HepG2 (cell line): ENCODE results near the gene FRMD4A. TPM values are rescaled to one million over a fixed set of nuclear protein-coding genes. Genes with fewer than 3 reads are reported as not detected.

ENCODE experiments used
- ATAC-seq: fragments of 200-7000 bp; cut with Tn5 transposase; 3 replicates; pipeline ENCODE4 v1.9.1; 2020; ENCODE audit warnings: mild to moderate bottlenecking, moderate library complexity
- BruUV-seq: library from RNA; stranded (reverse); fragments of 400-500 nt; replicated peaks from 2 replicates; lab custom pipeline; 2021; lab: Mats Ljungman, UMichigan
- CTCF ChIA-PET: fragments of 300-600 bp; formaldehyde crosslinking; extraction: SDS; loops from one replicate; lab custom pipeline; 2021; ENCODE audit warnings: low total read pairs, inconsistent platforms, low intra/inter-chr PET ratio; lab: Yijun Ruan, JAX
- POLR2A ChIA-PET: fragments of 350-600 bp; sonication (Branson Sonifier 250); formaldehyde crosslinking; loops from one replicate; lab custom pipeline; 2020; ENCODE audit warnings: antibody characterized with exemption, inconsistent platforms; lab: Yijun Ruan, JAX
- DNase-seq: peaks from one replicate; pipeline ENCODE4 v3.0.0-alpha.2; 2015; ENCODE audit warnings: low spot score
- FAIRE-seq: peaks from 3 replicates; lab custom pipeline; 2011; peaks lifted over from hg19 to GRCh38; lab: Jason Lieb, UNC
- H2AFZ ChIP-seq: one replicate; pipeline ENCODE4 v1.6.1; 2011; ENCODE audit warnings: low read length, inconsistent platforms
- H3K27ac ChIP-seq: fragments of 300-600 bp; 3 replicates; pipeline ENCODE4 v1.8.0; 2011; ENCODE audit warnings: mixed run types, mild to moderate bottlenecking, mixed read lengths, low read length, inconsistent platforms; ENCODE audit not compliant: insufficient read depth; ENCODE audit errors: extremely low read length
- H3K27me3 ChIP-seq, 2 experiments: fragments of 200-600 bp in 1 of 2; 2 replicates in 1 of 2; 3 replicates in 1 of 2; pipeline versions ENCODE4 v1.6.0 to v1.8.0; 2011; ENCODE audit warnings: low read length in 2 of 2, mild to moderate bottlenecking in 2 of 2, moderate library complexity in 2 of 2, inconsistent platforms in 1 of 2; ENCODE audit not compliant: insufficient read depth in 2 of 2, control insufficient read depth in 1 of 2
- H3K36me3 ChIP-seq, 2 experiments: fragments of 200-600 bp in 1 of 2; replicated peaks in 1 of 2; 2 replicates in 1 of 2; 3 replicates in 1 of 2; pipeline versions ENCODE4 v1.5.1 to v1.8.0; 2011; ENCODE audit warnings: low read length in 2 of 2, inconsistent platforms in 1 of 2; ENCODE audit not compliant: insufficient read depth in 2 of 2, control insufficient read depth in 1 of 2
- H3K4me1 ChIP-seq: 2 replicates; pipeline ENCODE4 v1.5.1; 2012; ENCODE audit warnings: low read length, inconsistent platforms; ENCODE audit not compliant: insufficient read depth
- H3K4me2 ChIP-seq: 2 replicates; pipeline ENCODE4 v1.6.0; 2011; ENCODE audit warnings: low read depth, low read length, inconsistent platforms
- H3K4me3 ChIP-seq, 3 experiments: fragments of 200-600 bp in 1 of 3; sonication (generic), shearing (Covaris generic) in 1 of 3; replicated peaks in 1 of 3; 2 replicates each; pipeline ENCODE4 v1.5.1; 2011 to 2016; ENCODE audit warnings: low read length in 3 of 3, inconsistent platforms in 2 of 3, low read depth in 2 of 3, mild to moderate bottlenecking in 2 of 3, control low read depth in 1 of 3, mixed read lengths in 1 of 3; ENCODE audit not compliant: insufficient read depth in 1 of 3
- H3K79me2 ChIP-seq: one replicate; pipeline ENCODE4 v1.6.1; 2011; ENCODE audit warnings: low read length, inconsistent platforms; ENCODE audit not compliant: insufficient read depth
- H3K9ac ChIP-seq: 2 replicates; pipeline ENCODE4 v1.6.0; 2011; ENCODE audit warnings: mild to moderate bottlenecking, low read depth, low read length, inconsistent platforms; ENCODE audit not compliant: insufficient read depth
- H3K9me3 ChIP-seq: 2 replicates; pipeline ENCODE4 v1.5.1; 2012; ENCODE audit warnings: mild to moderate bottlenecking, low read length
- H4K20me1 ChIP-seq: 2 replicates; pipeline ENCODE4 v1.6.0; 2011; ENCODE audit warnings: inconsistent platforms, mild to moderate bottlenecking, low read length, moderate library complexity; ENCODE audit not compliant: insufficient read depth
- FOXP1 ChIP-seq, 2 experiments: fragments of 450-650 bp in 1 of 2; IDR thresholded peaks; 2 replicates each; pipeline ENCODE4 v1.6.1; 2017 to 2018; ENCODE audit warnings: antibody characterized with exemption in 1 of 2
- RCOR2 ChIP-seq: IDR thresholded peaks from 2 replicates; pipeline ENCODE4 v1.6.1; 2016; ENCODE audit warnings: missing biosample characterization, missing genetic modification reagents
- SMARCE1 ChIP-seq: fragments of 450-650 bp; IDR thresholded peaks from 2 replicates; pipeline ENCODE4 v1.6.1; 2017; ENCODE audit warnings: borderline replicate concordance
- ZBTB21 ChIP-seq: sonication (generic); formaldehyde crosslinking; IDR thresholded peaks from 2 replicates; pipeline ENCODE4 v1.4.0; 2020; ENCODE audit warnings: missing genetic modification reagents
- ZNF549 ChIP-seq: sonication (generic); formaldehyde crosslinking; IDR thresholded peaks from 2 replicates; pipeline ENCODE4 v1.5.0; 2020; ENCODE audit warnings: missing genetic modification reagents
- WGBS: methylation state at CpG from one replicate; pipeline ENCODE4 v1.1.6; 2017; ENCODE audit warnings: low lambda C conversion rate; 5-methylcytosine and 5-hydroxymethylcytosine counted together
- in situ Hi-C: cut with HindIII; loops from 2 replicates; pipeline ENCODE4 v1.10.0; 2017; ENCODE audit warnings: low pct_unique_long_range_greater_than_20kb; ENCODE audit not compliant: extremely low pct_ligation_motif_present
- intact Hi-C: fragments of 100-400 bp; cut with micrococcal nuclease; formaldehyde crosslinking; loops from one replicate; pipeline ENCODE4 v1.10.0; 2022; ENCODE audit not compliant: unreplicated experiment
- polyA plus RNA-seq, 8 experiments: library from polyadenylated mRNA; depleted of rRNA in 3 of 8; stranded (reverse) in 7 of 8; unstranded in 1 of 8; fragments of >200 nt; fragmentation: Illumina TruSeq in 4 of 8; extraction: Trizol in 4 of 8; gene quantifications; 2 replicates each; pipeline versions ENCODE4 v1.2.1 to v1.2.3, GENCODE V29; 2011 to 2016; ENCODE audit warnings: low read depth in 4 of 8, missing spikeins in 1 of 8, mixed read lengths in 1 of 8; ENCODE audit not compliant: insufficient read depth in 1 of 8
- total RNA-seq, 5 experiments: library from RNA; depleted of rRNA; stranded (reverse); fragments of >200 nt; fragmentation: Illumina TruSeq; extraction: Trizol; gene quantifications; 2 replicates each; pipeline ENCODE4 v1.2.3, GENCODE V29; 2016; ENCODE audit warnings: low read depth in 1 of 5
- TF ChIP-seq, protein P1 (sequence below): sonication (generic); formaldehyde crosslinking; IDR thresholded peaks from 2 replicates; pipeline ENCODE4 v1.5.0; 2020; ENCODE audit warnings: missing genetic modification reagents
- TF ChIP-seq, protein P2 (sequence below): sonication (generic); formaldehyde crosslinking; IDR thresholded peaks from 2 replicates; pipeline ENCODE4 v1.4.0; 2020; ENCODE audit warnings: missing genetic modification reagents, borderline replicate concordance
- TF ChIP-seq, protein P3 (sequence below): sonication (generic); formaldehyde crosslinking; IDR thresholded peaks from 2 replicates; pipeline ENCODE4 v1.8.1; 2023; ENCODE audit warnings: mild to moderate bottlenecking, moderate library complexity, missing genetic modification reagents
- TF ChIP-seq, protein P4 (sequence below): sonication (generic); formaldehyde crosslinking; IDR thresholded peaks from 2 replicates; pipeline ENCODE4 v1.4.0; 2020; ENCODE audit warnings: mild to moderate bottlenecking, missing genetic modification reagents

FRMD4A gene
- total and polyA plus RNA-seq, 2 of the 13 experiments (the other 11 are each of a cell fraction or from before 2014, with no cell fraction given): 0.09 to 0.26 TPM

DNA sequence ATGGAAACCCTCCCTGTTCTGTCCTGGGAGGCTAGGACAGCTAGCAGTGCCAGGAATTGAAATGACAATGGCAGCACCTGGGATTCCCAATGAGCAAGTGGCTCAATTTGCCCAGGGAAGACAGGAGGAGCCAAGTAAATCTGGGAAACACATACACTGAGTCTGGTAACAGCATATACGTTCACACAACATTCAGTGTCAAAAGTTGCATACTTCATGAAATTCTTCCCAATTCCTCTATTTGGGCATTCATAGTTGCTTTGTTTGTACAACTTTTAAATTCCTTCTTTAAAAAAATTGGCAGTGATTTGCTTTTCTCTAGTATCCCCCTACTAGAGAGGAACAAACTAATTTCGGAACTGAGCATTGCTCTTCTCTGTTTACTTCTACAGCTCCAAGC, 2.9 kb upstream of the FRMD4A start (continued):
- TF ChIP-seq ZBTB21 (CRISPR knock-in tag): no peak

DNA sequence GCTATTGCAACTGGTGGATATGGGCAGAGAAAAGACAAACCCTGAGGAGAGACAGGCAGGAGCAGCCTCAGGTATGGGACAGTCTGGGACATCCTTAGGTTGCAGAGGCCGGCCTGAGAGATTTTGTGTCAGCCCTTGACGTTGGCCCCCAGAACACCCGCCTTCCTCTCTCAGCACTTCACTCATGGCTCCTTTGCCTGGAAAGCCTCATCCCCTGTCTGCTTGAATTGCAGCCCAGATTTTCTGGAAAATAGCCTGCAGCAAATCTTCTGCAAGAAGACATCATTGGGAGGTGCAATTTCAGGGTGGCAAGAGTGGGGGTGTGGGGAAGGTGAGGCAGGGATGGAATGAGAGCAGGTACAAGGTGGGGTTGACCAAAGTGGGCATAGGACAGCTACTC, 2.2 kb upstream of the FRMD4A start:
- no peak overlapping the region for H3K4me3 ChIP-seq
- H2AFZ ChIP-seq: no peak overlapping the region
- H3K9ac ChIP-seq: no peak overlapping the region
- no peaks in the 10 kb centered on the region for H3K36me3 ChIP-seq
- 13% methylated on average over 3 of the region's 3 CpGs for WGBS
- H3K27me3 ChIP-seq: peaks cover 1 to 38% of the 10 kb centered on the region in 2 experiments; a peak in 4 of 5 replicates
- no peaks in the 10 kb centered on the region for H4K20me1 ChIP-seq
- in situ Hi-C loops: no loop called here
- ChIA-PET CTCF (no interaction called here), POLR2A (no interaction called here)
- no TSS peak for BruUV-seq
- H3K9me3 ChIP-seq: no peaks in the 10 kb centered on the region
- H3K4me1 ChIP-seq: no peaks in the 10 kb centered on the region
- DNase-seq (no peak), FAIRE-seq (no peak), ATAC-seq (no peak)
- intact Hi-C loops: no loop called here
- no peak overlapping the region for H3K27ac ChIP-seq
- TF ChIP-seq ZNF549 (CRISPR knock-in tag): no peak
- no peak for TF ChIP-seq RCOR2 (CRISPR knock-in tag)
- TF ChIP-seq, protein P1, sequence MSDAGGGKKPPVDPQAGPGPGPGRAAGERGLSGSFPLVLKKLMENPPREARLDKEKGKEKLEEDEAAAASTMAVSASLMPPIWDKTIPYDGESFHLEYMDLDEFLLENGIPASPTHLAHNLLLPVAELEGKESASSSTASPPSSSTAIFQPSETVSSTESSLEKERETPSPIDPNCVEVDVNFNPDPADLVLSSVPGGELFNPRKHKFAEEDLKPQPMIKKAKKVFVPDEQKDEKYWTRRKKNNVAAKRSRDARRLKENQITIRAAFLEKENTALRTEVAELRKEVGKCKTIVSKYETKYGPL (CRISPR knock-in tag): no peak
- TF ChIP-seq, protein P2, sequence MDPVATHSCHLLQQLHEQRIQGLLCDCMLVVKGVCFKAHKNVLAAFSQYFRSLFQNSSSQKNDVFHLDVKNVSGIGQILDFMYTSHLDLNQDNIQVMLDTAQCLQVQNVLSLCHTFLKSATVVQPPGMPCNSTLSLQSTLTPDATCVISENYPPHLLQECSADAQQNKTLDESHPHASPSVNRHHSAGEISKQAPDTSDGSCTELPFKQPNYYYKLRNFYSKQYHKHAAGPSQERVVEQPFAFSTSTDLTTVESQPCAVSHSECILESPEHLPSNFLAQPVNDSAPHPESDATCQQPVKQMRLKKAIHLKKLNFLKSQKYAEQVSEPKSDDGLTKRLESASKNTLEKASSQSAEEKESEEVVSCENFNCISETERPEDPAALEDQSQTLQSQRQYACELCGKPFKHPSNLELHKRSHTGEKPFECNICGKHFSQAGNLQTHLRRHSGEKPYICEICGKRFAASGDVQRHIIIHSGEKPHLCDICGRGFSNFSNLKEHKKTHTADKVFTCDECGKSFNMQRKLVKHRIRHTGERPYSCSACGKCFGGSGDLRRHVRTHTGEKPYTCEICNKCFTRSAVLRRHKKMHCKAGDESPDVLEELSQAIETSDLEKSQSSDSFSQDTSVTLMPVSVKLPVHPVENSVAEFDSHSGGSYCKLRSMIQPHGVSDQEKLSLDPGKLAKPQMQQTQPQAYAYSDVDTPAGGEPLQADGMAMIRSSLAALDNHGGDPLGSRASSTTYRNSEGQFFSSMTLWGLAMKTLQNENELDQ: no peak
- TF ChIP-seq, protein P3, sequence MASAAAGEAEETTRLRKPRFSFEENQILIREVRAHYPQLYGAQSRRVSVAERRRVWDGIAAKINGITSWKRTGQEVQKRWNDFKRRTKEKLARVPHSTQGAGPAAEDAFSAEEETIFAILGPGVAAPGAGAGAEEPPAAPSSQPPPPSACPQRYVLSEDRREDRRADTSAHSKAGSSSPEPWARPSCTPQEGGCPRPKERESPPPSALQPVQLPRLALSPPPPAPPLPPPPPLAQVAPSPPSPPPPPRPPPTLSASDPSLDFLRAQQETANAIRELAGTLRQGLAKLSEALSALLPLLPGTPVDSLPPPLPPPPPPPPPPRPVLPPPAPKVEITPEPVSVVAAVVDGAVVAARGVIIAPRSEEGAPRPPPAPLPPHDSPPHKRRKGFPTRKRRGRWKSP (CRISPR knock-in tag): no peak
- TF ChIP-seq SMARCE1: no peak
- TF ChIP-seq FOXP1 (IDR thresholded peaks at IDR 0.05): no peak
- no peak for TF ChIP-seq FOXP1 (CRISPR knock-in tag; IDR thresholded peaks at IDR 0.05)
- TF ChIP-seq, protein P4, sequence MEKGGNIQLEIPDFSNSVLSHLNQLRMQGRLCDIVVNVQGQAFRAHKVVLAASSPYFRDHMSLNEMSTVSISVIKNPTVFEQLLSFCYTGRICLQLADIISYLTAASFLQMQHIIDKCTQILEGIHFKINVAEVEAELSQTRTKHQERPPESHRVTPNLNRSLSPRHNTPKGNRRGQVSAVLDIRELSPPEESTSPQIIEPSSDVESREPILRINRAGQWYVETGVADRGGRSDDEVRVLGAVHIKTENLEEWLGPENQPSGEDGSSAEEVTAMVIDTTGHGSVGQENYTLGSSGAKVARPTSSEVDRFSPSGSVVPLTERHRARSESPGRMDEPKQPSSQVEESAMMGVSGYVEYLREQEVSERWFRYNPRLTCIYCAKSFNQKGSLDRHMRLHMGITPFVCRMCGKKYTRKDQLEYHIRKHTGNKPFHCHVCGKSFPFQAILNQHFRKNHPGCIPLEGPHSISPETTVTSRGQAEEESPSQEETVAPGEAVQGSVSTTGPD (CRISPR knock-in tag): no peak
- no peaks in the 10 kb centered on the region for H3K79me2 ChIP-seq
- no peak overlapping the region for H3K4me2 ChIP-seq
